CD14-positive monocyte (primary cell): ENCODE measurements around the gene BSDC1. TPM values are rescaled to one million over a fixed set of nuclear protein-coding genes. Genes with fewer than 3 reads are reported as not detected.
"Not testable (repeated sequence)": the region's sequence is repeated elsewhere in the genome, so short reads cannot be mapped to it uniquely, and the experiment has no call there.

ENCODE experiments used
- DNase-seq, 3 donors: peaks; one replicate each; pipeline ENCODE4 v3.0.0-alpha.2; 2011 to 2022
- H2AFZ ChIP-seq: 2 replicates; pipeline ENCODE4 v1.6.0; 2012; ENCODE audit warnings: mild to moderate bottlenecking, low read depth, low read length, inconsistent platforms; ENCODE audit not compliant: insufficient read depth, poor library complexity, severe bottlenecking
- H3K27ac ChIP-seq, 2 donors: 1 replicate in 1 of 2; 2 replicates in 1 of 2; pipeline ENCODE4 v1.5.1; 2012 to 2013; ENCODE audit warnings: low read length in 2 of 2, control low read depth in 1 of 2, inconsistent platforms in 1 of 2, low read depth in 1 of 2, mild to moderate bottlenecking in 1 of 2
- H3K27me3 ChIP-seq, 2 donors: one replicate each; pipeline versions ENCODE4 v1.6.0 to v1.6.1; 2011 to 2013; ENCODE audit warnings: low read length in 2 of 2; ENCODE audit not compliant: control insufficient read depth in 2 of 2, insufficient read depth in 2 of 2
- H3K36me3 ChIP-seq, 2 donors: replicated peaks in 1 of 2; 1 replicate in 1 of 2; 2 replicates in 1 of 2; pipeline versions ENCODE4 v1.5.1 to v1.6.1; 2012 to 2013; ENCODE audit warnings: low read length in 2 of 2, control low read depth in 1 of 2, inconsistent platforms in 1 of 2, mild to moderate bottlenecking in 1 of 2; ENCODE audit not compliant: insufficient read depth in 2 of 2, control insufficient read depth in 1 of 2
- H3K4me1 ChIP-seq, 2 donors: 1 replicate in 1 of 2; 2 replicates in 1 of 2; pipeline versions ENCODE4 v1.5.1 to v1.6.1; 2012 to 2013; ENCODE audit warnings: low read length in 2 of 2, control low read depth in 1 of 2, inconsistent platforms in 1 of 2, mild to moderate bottlenecking in 1 of 2, moderate library complexity in 1 of 2; ENCODE audit not compliant: insufficient read depth in 2 of 2, control insufficient read depth in 1 of 2
- H3K4me2 ChIP-seq: replicated peaks from 2 replicates; pipeline ENCODE3; 2012; ENCODE audit warnings: low read length, moderate library complexity, mild to moderate bottlenecking; ENCODE audit not compliant: poor library complexity, severe bottlenecking; ENCODE audit errors: extremely low read depth
- H3K4me3 ChIP-seq, 3 experiments: fragments of 200-600 bp in 1 of 3; sonication (generic) in 1 of 3; replicated peaks in 1 of 3; 1 replicate in 2 of 3; 2 replicates in 1 of 3; pipeline ENCODE4 v1.5.1; 2011 to 2013; ENCODE audit warnings: low read length in 3 of 3, mild to moderate bottlenecking in 3 of 3, control low read depth in 2 of 3, low read depth in 2 of 3, inconsistent platforms in 1 of 3, moderate library complexity in 1 of 3
- H3K79me2 ChIP-seq: 2 replicates; pipeline ENCODE4 v1.6.0; 2012; ENCODE audit warnings: mild to moderate bottlenecking, control low read depth, inconsistent platforms, low read length, moderate library complexity; ENCODE audit not compliant: insufficient read depth
- H3K9ac ChIP-seq: 2 replicates; pipeline ENCODE4 v1.6.0; 2017; ENCODE audit warnings: low read length, mild to moderate bottlenecking; ENCODE audit not compliant: insufficient read depth, poor library complexity, severe bottlenecking
- H3K9me3 ChIP-seq, 2 donors: replicated peaks in 1 of 2; 1 replicate in 1 of 2; 2 replicates in 1 of 2; pipeline versions ENCODE4 v1.5.1 to v1.6.1; 2012 to 2013; ENCODE audit warnings: low read length in 2 of 2, control low read depth in 1 of 2; ENCODE audit not compliant: control insufficient read depth in 1 of 2, insufficient read depth in 1 of 2
- H4K20me1 ChIP-seq: 2 replicates; pipeline ENCODE4 v1.6.0; 2012; ENCODE audit warnings: mild to moderate bottlenecking, low read length, control low read depth, moderate library complexity; ENCODE audit not compliant: insufficient read depth
- H3K27ac Mint-ChIP-seq, 7 donors: one replicate each; pipeline ENCODE4 v1.8.0; 2020; ENCODE audit warnings: mild to moderate bottlenecking in 7 of 7, mixed read lengths in 7 of 7, moderate library complexity in 6 of 7, inconsistent platforms in 2 of 7
- H3K27me3 Mint-ChIP-seq, 3 donors: one replicate each; pipeline ENCODE4 v1.8.0; 2021 to 2022; ENCODE audit warnings: low read depth in 3 of 3, mild to moderate bottlenecking in 3 of 3, mixed read lengths in 3 of 3, moderate library complexity in 3 of 3, inconsistent platforms in 1 of 3
- H3K36me3 Mint-ChIP-seq, 2 donors: one replicate each; pipeline ENCODE4 v1.8.0; 2020; ENCODE audit warnings: mixed read lengths in 2 of 2, inconsistent platforms in 1 of 2, mild to moderate bottlenecking in 1 of 2
- H3K4me1 Mint-ChIP-seq: one replicate; pipeline ENCODE4 v1.8.0; 2020; ENCODE audit warnings: mild to moderate bottlenecking, mixed read lengths
- H3K4me3 Mint-ChIP-seq, 2 donors: one replicate each; pipeline ENCODE4 v1.8.0; 2020; ENCODE audit warnings: mild to moderate bottlenecking in 2 of 2, mixed read lengths in 2 of 2, moderate library complexity in 1 of 2
- H3K9me3 Mint-ChIP-seq, 7 donors: one replicate each; pipeline ENCODE4 v1.8.0; 2020 to 2022; ENCODE audit warnings: mixed read lengths in 7 of 7, mild to moderate bottlenecking in 6 of 7, moderate library complexity in 6 of 7, inconsistent platforms in 2 of 7
- CTCF ChIP-seq: fragments of 200-600 bp; IDR thresholded peaks from one replicate; pipeline ENCODE4 v1.8.0; 2022; ENCODE audit warnings: antibody characterized with exemption, mild to moderate bottlenecking
- whole genome bisulfite sequencing: methylation state at CpG from one replicate; pipeline ENCODE4 v1.1.5; 2013; ENCODE audit warnings: missing lambda C conversion rate; ENCODE audit not compliant: insufficient coverage; 5-methylcytosine and 5-hydroxymethylcytosine counted together
- intact Hi-C, 2 donors: fragments of 100-400 bp; cut with micrococcal nuclease; formaldehyde crosslinking; loops; one replicate each; pipeline versions ENCODE4 v1.15.0 to v1.15.1; 2023
- polyA minus RNA-seq: library from RNA; depleted of rRNA, polyadenylated mRNA; stranded (reverse); fragments of >200 nt; gene quantifications from 2 replicates; pipeline ENCODE4 v1.2.3, GENCODE V29; 2012
- polyA plus RNA-seq, 3 donors: library from polyadenylated mRNA; depleted of rRNA in 1 of 3; unstranded in 2 of 3; stranded (reverse) in 1 of 3; fragments of 300-500 nt in 2 of 3; fragments of >200 nt in 1 of 3; fragmentation: Illumina TruSeq in 2 of 3; gene quantifications; 1 replicate in 2 of 3; 2 replicates in 1 of 3; pipeline ENCODE4 v1.2.3, GENCODE V29; 2012 to 2021
- total RNA-seq, 12 experiments: library from RNA in 1 of 12; stranded (reverse) in 1 of 12; fragments of 120-200 nt in 1 of 12; gene quantifications; one replicate each; pipeline ENCODE4 v1.2.4 and lab custom pipeline; 2013 to 2026; ENCODE audit warnings: mixed read lengths in 6 of 12, inconsistent platforms in 1 of 12

Gene BSDC1
- 62.7 TPM for total RNA-seq (2013)
- 10 to 100 TPM; 19.0 to 42.4 (median 23.7) TPM for polyA plus RNA-seq
- 52.8 and 61.8 TPM in 2 replicates for polyA minus RNA-seq
- total RNA-seq (lab: John Stamatoyannopoulos, UW), result 56.9 to 83.9 (median 65.0) reads per million in 11 experiments

GRCh38 chr1:32394141-32394889, at the start of gene BSDC1:
TSS of gene BSDC1 (minus strand) at chr1:32394441. CDS start at chr1:32394414, 27 bp downstream.
- peak within 1 kb of the TSS; percentile 81 for H3K9ac ChIP-seq
- H3K27me3 ChIP-seq, result no peaks in the 10 kb centered on the region
- H3K9me3 ChIP-seq, result no peaks in the 10 kb centered on the region
- intact Hi-C loops, result loop anchor here in 1 of 2 donors (1.0 to 10.0 kb wide), 7 partner anchors 42 to 1680 kb away; partner anchors contain the start of genes EIF3I, HDAC1, MARCKSL1 and S100PBP
- Mint-ChIP-seq H3K36me3 (peaks cover 2 to 3% of the 10 kb centered on the region in 2 donors), H3K9me3 (peaks cover 0 to 4% (median 0%) of the 10 kb centered on the region in 7 donors), H3K4me3 (peak within 1 kb of the TSS; percentile 98 to 100), H3K4me1 (peaks cover 21% of the 10 kb centered on the region), H3K27ac (peak within 1 kb of the TSS; percentile 99 to 100 (median 99)), H3K27me3 (peaks cover 0 to 2% (median 0%) of the 10 kb centered on the region in 3 donors)
- H3K4me2 ChIP-seq, result peak within 1 kb of the TSS; percentile 78
- peaks cover 16 to 27% of the 10 kb centered on the region in 2 donors for H3K36me3 ChIP-seq
- DNase-seq, result peak; percentile 98 to 99 (median 98)
- H3K4me3 ChIP-seq, result peak within 1 kb of the TSS; percentile 84 to 94 (median 91)
- peak within 1 kb of the TSS; percentile 89 for H2AFZ ChIP-seq
- TF ChIP-seq CTCF, result no peak
- peaks cover 45% of the 10 kb centered on the region for H3K79me2 ChIP-seq
- 0% methylated on average over 47 of the region's 48 CpGs for WGBS
- peaks cover 24 to 32% of the 10 kb centered on the region in 2 donors for H3K4me1 ChIP-seq
- H3K27ac ChIP-seq, result peak within 1 kb of the TSS; percentile 67 to 90
- peaks cover 15% of the 10 kb centered on the region for H4K20me1 ChIP-seq

GRCh38 chr1:32441467-32441866, 47.2 kb upstream of the BSDC1 start:
- H3K4me3 Mint-ChIP-seq, H3K27ac Mint-ChIP-seq, H3K4me1 Mint-ChIP-seq, H4K20me1 ChIP-seq, intact Hi-C loops, H3K79me2 ChIP-seq, H3K36me3 ChIP-seq, H3K9ac ChIP-seq, DNase-seq, H3K27me3 ChIP-seq, H3K4me2 ChIP-seq, H3K27ac ChIP-seq, H2AFZ ChIP-seq, H3K36me3 Mint-ChIP-seq, H3K4me1 ChIP-seq, H3K4me3 ChIP-seq, H3K9me3 ChIP-seq: not testable (repeated sequence)
- 96% methylated on average over 8 of the region's 10 CpGs for WGBS
- Mint-ChIP-seq H3K9me3 (peaks cover 0 to 11% (median 5%) of the 10 kb centered on the region in 7 donors), H3K27me3 (peaks cover 8 to 34% (median 15%) of the 10 kb centered on the region in 3 donors)

GRCh38 chr1:32438777-32439176, 44.5 kb upstream of the BSDC1 start:
- H3K9me3 Mint-ChIP-seq, result peaks cover 0 to 11% (median 5%) of the 10 kb centered on the region in 7 donors
- peaks cover 8 to 26% (median 16%) of the 10 kb centered on the region in 3 donors for H3K27me3 Mint-ChIP-seq
- H3K9ac ChIP-seq, H3K4me1 ChIP-seq, H2AFZ ChIP-seq, H3K27me3 ChIP-seq, intact Hi-C loops, H3K4me1 Mint-ChIP-seq, H3K4me3 Mint-ChIP-seq, H3K36me3 ChIP-seq, H3K27ac ChIP-seq, H3K9me3 ChIP-seq, H3K27ac Mint-ChIP-seq, H3K36me3 Mint-ChIP-seq, H3K79me2 ChIP-seq, H3K4me3 ChIP-seq, DNase-seq, H4K20me1 ChIP-seq, H3K4me2 ChIP-seq: not testable (repeated sequence)
- no CpG with 5 or more reads among the region's 4 CpGs for WGBS
